ENCODE data around the gene KLHDC10.
"Not testable (repeated sequence)": the region's sequence is repeated elsewhere in the genome, so short reads cannot be mapped to it uniquely, and the experiment has no call there.

The KLHDC10 gene

DNA sequence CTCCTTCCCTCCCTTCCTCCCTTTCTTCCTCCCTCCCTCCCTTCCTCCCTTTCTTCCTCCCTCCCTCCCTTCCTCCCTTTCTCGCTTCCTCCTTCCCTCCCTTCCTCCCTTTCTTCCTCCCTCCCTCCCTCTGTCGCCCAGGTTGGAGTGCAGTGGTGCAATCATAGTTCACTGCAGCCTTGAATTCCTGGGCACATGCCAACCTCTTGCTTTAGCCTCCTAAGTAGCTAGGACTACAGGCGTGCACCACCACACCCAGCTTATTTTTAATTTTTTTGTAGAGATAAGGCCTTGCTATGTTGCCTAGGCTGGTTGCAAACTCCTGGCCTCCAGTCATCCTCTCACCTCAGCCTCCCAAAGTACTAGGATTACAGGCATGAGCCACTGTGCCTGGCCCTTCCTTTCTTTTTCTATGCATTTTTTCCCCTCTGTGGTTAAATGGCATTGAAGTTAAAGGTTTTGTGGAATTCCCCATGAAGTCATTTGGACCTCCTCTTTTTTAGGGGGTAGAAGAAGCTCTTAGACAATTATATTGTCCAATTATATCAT lies 9.6 kb downstream of the KLHDC10 start:
- no peak for DNase-seq (ENCODE audit: low read depth)

GRCh38 chr7:130083497-130083896 lies 13.2 kb downstream of the KLHDC10 start:
- not testable (repeated sequence) for DNase-seq (ENCODE audit: low read depth)

- no peak for DNase-seq (ENCODE audit: low read depth)
Measured at GRCh38 chr7:130084037-130084875, 13.9 kb downstream of the KLHDC10 start.

- not testable (repeated sequence) for DNase-seq (ENCODE audit: low read depth)
Measured at GRCh38 chr7:130085235-130085634, 14.9 kb downstream of the KLHDC10 start.

- DNase-seq (ENCODE audit: low read depth), result no peak
Measured at GRCh38 chr7:130086938-130087337, 16.6 kb downstream of the KLHDC10 start.

GRCh38 chr7:130087364-130087763 lies 17.0 kb downstream of the KLHDC10 start:
- DNase-seq (ENCODE audit: low read depth), result no peak

DNA sequence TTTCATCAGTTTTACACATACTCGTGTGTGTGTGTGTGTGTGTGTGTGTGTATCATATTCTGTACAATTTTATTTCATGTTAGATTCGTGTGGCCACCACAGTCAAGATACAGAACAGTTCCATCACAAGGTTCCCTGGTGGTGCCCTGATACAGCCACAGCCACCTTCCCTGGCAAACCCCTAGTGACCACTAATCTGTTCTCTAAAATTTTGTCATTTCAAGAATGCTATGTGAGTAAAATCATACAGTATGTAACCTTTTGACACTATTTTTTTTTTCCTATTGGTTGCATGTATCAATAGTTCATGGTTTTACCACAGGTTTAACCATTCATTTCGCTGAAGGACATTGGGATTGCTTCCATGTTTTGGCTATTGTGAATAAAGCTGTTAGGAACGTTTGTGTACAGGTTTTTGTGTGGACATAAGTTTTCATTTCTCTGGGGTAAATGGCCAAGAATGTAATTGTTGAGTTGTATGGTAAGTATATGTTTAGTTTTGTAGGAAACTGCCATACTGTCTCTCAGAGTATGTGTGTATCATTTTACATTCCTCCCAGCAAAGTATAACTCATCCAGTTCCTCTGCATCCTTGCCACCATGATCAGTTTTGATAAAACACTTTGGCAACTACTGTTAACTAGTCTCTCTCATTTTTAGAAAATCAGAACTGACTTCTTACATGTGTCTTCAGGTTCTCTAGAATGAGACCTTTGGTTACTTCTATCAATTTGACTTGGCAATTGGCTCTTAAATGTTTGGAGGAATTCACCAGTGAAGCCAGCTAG lies 20.6 kb downstream of the KLHDC10 start:
- no peak for DNase-seq (ENCODE audit: low read depth)

- no peak for DNase-seq (ENCODE audit: low read depth)
Measured at GRCh38 chr7:130091999-130092398, 21.7 kb downstream of the KLHDC10 start.

GRCh38 chr7:130092598-130092997 lies 22.3 kb downstream of the KLHDC10 start:
- no peak for DNase-seq (ENCODE audit: low read depth)

GRCh38 chr7:130095812-130096211 lies 25.5 kb downstream of the KLHDC10 start:
- peak; percentile 56 for DNase-seq (ENCODE audit: low read depth)

DNA sequence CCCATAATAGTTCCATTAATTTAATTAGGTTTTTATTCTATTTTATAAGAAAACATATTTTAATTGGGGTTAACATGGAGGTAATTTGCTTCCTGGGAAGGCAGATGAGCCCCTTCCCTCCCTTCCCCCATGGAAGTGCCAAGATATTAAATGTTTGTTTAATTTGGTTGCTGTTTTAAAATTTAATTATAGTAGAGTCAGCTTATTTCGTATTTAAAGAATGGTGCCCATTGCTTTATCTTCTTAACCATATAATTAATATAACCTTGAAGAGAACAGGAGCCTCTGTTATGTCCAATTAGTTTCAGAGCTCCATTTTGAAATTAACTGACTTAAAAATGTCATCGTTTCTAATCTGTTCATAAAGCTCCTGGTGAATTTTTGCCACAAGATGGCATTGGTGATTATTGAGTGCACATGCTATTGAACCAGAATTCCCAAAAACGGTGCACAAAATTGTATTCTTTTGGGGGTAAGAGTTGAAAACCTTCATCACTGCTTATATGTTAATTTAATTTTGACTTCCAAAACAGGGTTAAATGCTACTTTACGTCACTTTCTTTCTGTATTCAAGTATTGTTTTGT lies 26.0 kb downstream of the KLHDC10 start:
- DNase-seq (ENCODE audit: low read depth), result no peak

- no peak for DNase-seq (ENCODE audit: low read depth)
Measured at GRCh38 chr7:130099331-130099730, 29.0 kb downstream of the KLHDC10 start.

DNA sequence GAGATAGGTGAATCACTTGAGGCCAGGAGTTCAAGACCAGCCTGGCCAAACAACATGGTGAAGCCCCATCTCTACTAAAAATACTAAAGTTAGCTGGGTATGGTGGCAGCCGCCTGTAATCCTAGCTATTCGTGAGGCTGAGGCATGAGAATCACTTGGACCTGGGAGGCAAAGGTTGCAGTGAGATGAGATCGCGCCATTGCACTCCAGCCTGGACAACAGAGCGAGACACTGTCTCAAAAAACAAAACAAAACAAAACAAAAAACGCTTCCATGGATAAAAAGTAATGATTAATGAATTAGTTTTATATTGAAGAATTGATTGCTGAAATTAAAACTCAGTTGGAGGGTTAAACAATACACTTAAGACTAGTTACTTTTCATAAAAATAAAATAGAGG lies 32.3 kb downstream of the KLHDC10 start:
- DNase-seq (ENCODE audit: low read depth), result no peak

DNA sequence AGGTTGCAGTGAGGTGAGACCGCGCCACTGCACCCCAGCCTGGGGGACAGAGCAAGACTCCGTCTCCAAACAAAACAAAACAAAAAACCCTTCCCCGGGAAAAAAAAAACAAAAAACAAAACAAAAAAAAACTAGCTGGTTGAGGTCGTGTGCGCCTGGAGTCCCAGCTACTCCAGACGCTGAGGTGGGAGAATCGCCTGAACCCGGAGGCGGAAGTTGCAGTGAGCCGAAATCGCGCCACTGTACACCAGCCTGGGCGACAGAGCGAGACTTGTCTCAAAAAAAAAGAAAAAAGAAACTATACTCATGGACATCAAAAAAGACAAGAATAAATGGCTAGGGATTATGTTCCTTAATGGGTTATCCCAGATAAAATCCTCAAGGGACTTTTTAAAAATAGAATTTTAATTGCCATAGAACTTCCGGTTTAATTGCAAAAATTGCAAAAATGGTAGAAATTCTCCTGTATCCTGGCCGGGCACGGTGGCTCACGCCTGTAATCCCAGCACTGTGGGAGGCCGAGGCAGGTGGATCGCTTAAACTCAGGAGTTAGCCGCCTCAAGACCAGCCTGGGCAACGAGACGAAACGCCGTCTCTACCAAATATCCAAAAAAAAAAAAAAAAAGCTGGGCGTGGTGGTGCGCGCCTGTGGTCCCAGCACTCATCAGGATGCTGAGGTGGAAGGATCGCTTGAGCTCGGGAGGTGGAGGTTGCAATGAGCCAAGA lies 37.8 kb downstream of the KLHDC10 start:
- DNase-seq (ENCODE audit: low read depth), result no peak

GRCh38 chr7:130108809-130109208 lies 38.5 kb downstream of the KLHDC10 start:
- no peak for DNase-seq (ENCODE audit: low read depth)

DNA sequence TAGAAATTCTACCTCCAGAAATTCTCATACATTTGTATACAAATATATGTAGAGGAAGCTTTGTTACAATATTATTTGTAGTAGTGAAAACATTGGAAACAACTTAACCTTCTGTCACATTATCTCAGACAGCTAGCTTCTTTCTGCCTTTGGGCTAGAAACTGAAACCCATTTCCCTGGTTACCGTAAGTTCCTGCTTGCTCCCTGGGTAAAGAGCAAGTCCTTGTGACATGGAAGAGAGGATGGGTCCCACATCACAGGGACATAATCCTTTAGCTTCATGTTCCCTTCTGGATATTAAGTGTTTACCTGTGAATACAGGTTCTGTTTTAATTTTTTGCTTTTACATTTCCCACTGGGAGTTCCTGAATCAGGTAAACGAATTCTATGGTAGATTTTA lies 41.8 kb downstream of the KLHDC10 start:
- DNase-seq (ENCODE audit: low read depth), result no peak

GRCh38 chr7:130112662-130113425 lies 42.5 kb downstream of the KLHDC10 start:
- DNase-seq (ENCODE audit: low read depth), result no peak

- DNase-seq (ENCODE audit: low read depth), result not testable (repeated sequence)
Measured at GRCh38 chr7:130113426-130113805, 43.1 kb downstream of the KLHDC10 start.

GRCh38 chr7:130113887-130114286 lies 43.6 kb downstream of the KLHDC10 start:
- no peak for DNase-seq (ENCODE audit: low read depth)

- no peak for DNase-seq (ENCODE audit: low read depth)
Measured at GRCh38 chr7:130114374-130114773, 44.0 kb downstream of the KLHDC10 start.

GRCh38 chr7:130114776-130115175 lies 44.4 kb downstream of the KLHDC10 start:
- DNase-seq (ENCODE audit: low read depth), result no peak
